Lower leg skin (tissue), 4 donors: ENCODE results near the gene SIGLEC8. TPM values are rescaled to one million over a fixed set of nuclear protein-coding genes. Genes with fewer than 3 reads are reported as not detected.

Experiments
- DNase-seq, 2 donors: peaks; one replicate each; pipeline ENCODE4 v3.0.0-alpha.2; 2019; ENCODE audit warnings: low spot score in 2 of 2
- H3K4me3 ChIP-seq: fragments of 200-600 bp; sonication (generic); 2 replicates; pipeline ENCODE4 v1.5.1; 2017; ENCODE audit warnings: mild to moderate bottlenecking, low read depth; ENCODE audit not compliant: poor library complexity, severe bottlenecking
- CTCF ChIP-seq, 3 donors: fragments of 450-650 bp; IDR thresholded peaks; one replicate each; pipeline ENCODE4 v1.5.1; 2016; ENCODE audit warnings: antibody characterized with exemption in 3 of 3, mild to moderate bottlenecking in 3 of 3, moderate library complexity in 2 of 3
- POLR2A ChIP-seq, 2 donors: fragments of 450-650 bp; IDR thresholded peaks; one replicate each; pipeline ENCODE4 v1.6.1; 2016 to 2017; ENCODE audit warnings: antibody characterized with exemption in 2 of 2, mild to moderate bottlenecking in 1 of 2, moderate library complexity in 1 of 2
- WGBS, 2 donors: methylation state at CpG; one replicate each; pipeline ENCODE4 v1.1.5; 2018; 5-methylcytosine and 5-hydroxymethylcytosine counted together
- intact Hi-C: fragments of 100-400 bp; cut with DNase I; formaldehyde crosslinking; loops from one replicate; pipeline ENCODE4 v1.15.0; 2023; ENCODE audit warnings: low total_unique reads
- total RNA-seq, 4 donors: library from RNA; depleted of rRNA; stranded (reverse); fragments of >200 nt; gene quantifications; one replicate each; pipeline ENCODE4 v1.1.0, GENCODE V29; 2016

SIGLEC8 gene
- total RNA-seq, 4 donors from 2014 or later, result 0.27 to 0.65 (median 0.38) TPM; not detected in 1

GRCh38 chr19:51458899-51459505, 748 bp upstream of the SIGLEC8 start:
- DNase-seq, result peak in 1 of 2 donors; percentile 67
- TF ChIP-seq POLR2A (IDR thresholded peaks at IDR 0.05) (no peak), CTCF (IDR thresholded peaks at IDR 0.05) (no peak)
- 72 to 74% methylated on average over 14 of the region's 14 CpGs for WGBS, 2 donors
- intact Hi-C loops, result no loop called here
- no peak overlapping the region for H3K4me3 ChIP-seq

- intact Hi-C loops, result no loop called here
- 81 to 85% methylated on average over 11 of the region's 11 CpGs for WGBS, 2 donors
- H3K4me3 ChIP-seq, result no peak overlapping the region
- DNase-seq, result no peak
- TF ChIP-seq CTCF (IDR thresholded peaks at IDR 0.05) (no peak), POLR2A (IDR thresholded peaks at IDR 0.05) (no peak)
Observed at GRCh38 chr19:51457351-51458013, 772 bp downstream of the SIGLEC8 start.

- intact Hi-C loops, result no loop called here
- TF ChIP-seq POLR2A (IDR thresholded peaks at IDR 0.05) (no peak), CTCF (IDR thresholded peaks at IDR 0.05) (no peak)
- 66 to 69% methylated on average over 10 to 11 of the region's 11 CpGs for WGBS, 2 donors
- DNase-seq, result no peak
- no peak overlapping the region for H3K4me3 ChIP-seq
Observed at GRCh38 chr19:51456541-51457290, 1.5 kb downstream of the SIGLEC8 start.

- 81 to 87% methylated on average over 5 of the region's 5 CpGs for WGBS, 2 donors
- no peak overlapping the region for H3K4me3 ChIP-seq
- no peak for TF ChIP-seq POLR2A (IDR thresholded peaks at IDR 0.05)
- no peak for TF ChIP-seq CTCF (IDR thresholded peaks at IDR 0.05)
- no peak for DNase-seq
- intact Hi-C loops, result no loop called here
Observed at GRCh38 chr19:51450730-51451307, 7.4 kb downstream of the SIGLEC8 start.

GRCh38 chr19:51448411-51449016, 9.7 kb downstream of the SIGLEC8 start:
- no peak for DNase-seq
- WGBS, 2 donors, result 60 to 65% methylated on average over 13 of the region's 13 CpGs
- TF ChIP-seq POLR2A (IDR thresholded peaks at IDR 0.05) (no peak), CTCF (IDR thresholded peaks at IDR 0.05) (no peak)
- intact Hi-C loops, result no loop called here
- H3K4me3 ChIP-seq, result no peak overlapping the region
